ENCODE results near the gene VGLL4. TPM values are rescaled to one million over a fixed set of nuclear protein-coding genes. Genes with fewer than 3 reads are reported as not detected.

Gene VGLL4
- polyA plus RNA-seq, 1 donor from 2014 or later, result 113 TPM

GRCh38 chr3:11636394-11636770 is 7.3 kb downstream of the VGLL4 start:
- Histone ChIP-seq H3K36me3 (ENCODE audit: insufficient read depth, low read length) (no peaks in the 10 kb centered on the region), H3K9ac (ENCODE audit: low read length) (no peak overlapping the region), H4K20me1 (ENCODE audit: insufficient read depth) (no peaks in the 10 kb centered on the region), H3K9me2 (ENCODE audit: insufficient read depth, low read length) (no peaks in the 10 kb centered on the region), H3K27ac (ENCODE audit: low read length) (no peak overlapping the region), H2AFZ (ENCODE audit: low read depth, low read length) (no peak overlapping the region), H3F3A (ENCODE audit: insufficient read depth, low read length, poor library complexity, severe bottlenecking) (no peaks in the 10 kb centered on the region), H3K4me3 (ENCODE audit: low read length) (no peak overlapping the region), H3K4me2 (ENCODE audit: low read length) (no peak overlapping the region), H3K27me3 (ENCODE audit: insufficient read depth, low read depth, low read length) (no peaks in the 10 kb centered on the region), H3K79me2 (replicated peaks; ENCODE audit: insufficient read depth, low read length) (peaks cover 91% of the 10 kb centered on the region), H3K9me3 (ENCODE audit: low read length) (no peaks in the 10 kb centered on the region)
- TF ChIP-seq SMC3 (conservative IDR thresholded peaks at IDR 0.05; ENCODE audit: poor library complexity) (no peak), EZH2 (IDR thresholded peaks at IDR 0.05; ENCODE audit: borderline replicate concordance, insufficient read depth, low read length, poor library complexity, severe bottlenecking) (no peak), EP300 (conservative IDR thresholded peaks at IDR 0.05; ENCODE audit: poor library complexity, severe bottlenecking) (no peak), TAF1 (IDR thresholded peaks at IDR 0.05; ENCODE audit: low read depth) (no peak), RAD21 (conservative IDR thresholded peaks at IDR 0.05) (no peak), REST (IDR thresholded peaks at IDR 0.05; ENCODE audit: borderline replicate concordance) (no peak), MXI1 (conservative IDR thresholded peaks at IDR 0.05; ENCODE audit: poor library complexity, severe bottlenecking) (no peak)

GRCh38 chr3:11635680-11636393 is 7.9 kb downstream of the VGLL4 start:
- Histone ChIP-seq H4K20me1 (ENCODE audit: insufficient read depth) (no peaks in the 10 kb centered on the region), H3K27me3 (ENCODE audit: insufficient read depth, low read depth, low read length) (no peaks in the 10 kb centered on the region), H3K4me3 (ENCODE audit: low read length) (no peak overlapping the region), H3K79me2 (replicated peaks; ENCODE audit: insufficient read depth, low read length) (peaks cover 91% of the 10 kb centered on the region), H3F3A (ENCODE audit: insufficient read depth, low read length, poor library complexity, severe bottlenecking) (peaks cover 3% of the 10 kb centered on the region), H3K9ac (ENCODE audit: low read length) (no peak overlapping the region), H3K4me2 (ENCODE audit: low read length) (no peak overlapping the region), H3K27ac (ENCODE audit: low read length) (no peak overlapping the region), H2AFZ (ENCODE audit: low read depth, low read length) (no peak overlapping the region), H3K9me3 (ENCODE audit: low read length) (no peaks in the 10 kb centered on the region), H3K9me2 (ENCODE audit: insufficient read depth, low read length) (no peaks in the 10 kb centered on the region), H3K36me3 (ENCODE audit: insufficient read depth, low read length) (no peaks in the 10 kb centered on the region)
- TF ChIP-seq EZH2 (IDR thresholded peaks at IDR 0.05; ENCODE audit: borderline replicate concordance, insufficient read depth, low read length, poor library complexity, severe bottlenecking) (no peak), TAF1 (IDR thresholded peaks at IDR 0.05; ENCODE audit: low read depth) (no peak), REST (IDR thresholded peaks at IDR 0.05; ENCODE audit: borderline replicate concordance) (no peak), SMC3 (conservative IDR thresholded peaks at IDR 0.05; ENCODE audit: poor library complexity) (no peak), RAD21 (conservative IDR thresholded peaks at IDR 0.05) (no peak), CTCF (IDR thresholded peaks at IDR 0.05; ENCODE audit: poor library complexity, severe bottlenecking) (no peak), MXI1 (conservative IDR thresholded peaks at IDR 0.05; ENCODE audit: poor library complexity, severe bottlenecking) (no peak), EP300 (conservative IDR thresholded peaks at IDR 0.05; ENCODE audit: poor library complexity, severe bottlenecking) (no peak), POLR2AphosphoS5 (IDR thresholded peaks at IDR 0.05) (no peak)
